ENCODE results near the gene CPLX4.
A peak's percentile ranks its signal among the peaks of the same experiment; 100 is the strongest.

CPLX4 gene

DNA sequence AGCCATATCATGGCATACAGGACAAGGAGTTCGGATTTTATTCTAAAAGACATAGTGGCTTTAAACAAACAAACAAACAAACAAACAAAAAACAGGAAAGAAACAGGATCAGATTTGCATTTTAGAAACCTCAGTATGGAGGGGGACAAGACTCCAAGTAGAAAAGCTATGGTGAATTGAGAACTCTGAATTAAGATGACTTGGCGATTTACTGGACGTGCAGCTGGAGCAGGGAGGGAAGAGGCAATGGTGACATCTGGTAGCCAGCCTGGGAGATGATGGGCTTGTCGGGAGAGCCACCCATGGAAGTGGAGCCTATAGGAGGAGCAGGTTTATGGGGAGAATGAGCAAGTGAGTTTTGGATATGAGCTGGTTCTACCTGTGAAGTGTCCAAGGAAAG, 13.2 kb downstream of the CPLX4 start:
- no peak for DNase-seq

DNA sequence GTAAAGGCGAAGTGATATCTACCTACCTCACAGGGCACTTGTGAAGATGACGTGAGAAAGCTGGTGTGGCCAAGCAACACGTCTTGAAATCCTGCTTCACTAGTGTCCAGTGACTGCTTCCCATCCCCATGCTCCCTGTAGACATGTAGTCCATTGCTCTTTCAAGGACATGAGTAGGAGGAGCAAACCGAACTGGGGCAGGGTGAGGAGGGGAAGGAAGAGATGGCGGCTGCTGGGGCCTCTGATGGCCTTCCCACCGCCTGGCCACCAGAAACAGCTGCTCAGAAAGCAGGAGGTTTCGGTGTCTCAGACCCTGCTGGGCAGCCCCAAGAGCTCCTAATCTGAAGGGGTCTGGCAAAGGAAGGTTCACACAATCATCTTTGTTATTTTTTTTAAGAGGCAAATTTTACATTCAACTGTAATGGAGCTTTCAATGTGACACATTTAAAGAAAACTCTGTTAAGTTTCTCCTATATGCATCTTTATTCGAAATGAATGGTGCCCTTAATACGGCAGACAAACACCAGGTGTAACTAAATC, 14.7 kb downstream of the CPLX4 start:
- no peak for DNase-seq

DNA sequence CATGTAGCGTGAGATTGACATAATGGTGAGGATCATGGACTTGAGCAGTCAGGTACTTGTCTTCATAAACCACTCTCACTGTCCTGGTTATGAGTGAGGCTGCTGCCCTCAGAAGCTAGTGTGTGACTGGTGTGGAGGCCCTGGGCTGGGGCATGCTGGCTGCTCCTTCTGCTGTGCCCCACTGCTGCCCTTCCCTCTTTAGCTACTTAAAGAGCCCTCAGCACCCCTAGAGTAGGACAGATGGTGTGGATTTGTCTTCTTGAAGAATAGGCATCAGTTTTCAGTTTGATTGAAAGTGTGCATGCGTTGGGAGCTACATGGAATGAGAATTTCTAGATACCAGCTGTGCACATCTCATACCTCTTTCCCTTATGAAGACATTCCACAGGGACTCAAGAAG, 15.4 kb downstream of the CPLX4 start:
- DNase-seq = no peak

DNA sequence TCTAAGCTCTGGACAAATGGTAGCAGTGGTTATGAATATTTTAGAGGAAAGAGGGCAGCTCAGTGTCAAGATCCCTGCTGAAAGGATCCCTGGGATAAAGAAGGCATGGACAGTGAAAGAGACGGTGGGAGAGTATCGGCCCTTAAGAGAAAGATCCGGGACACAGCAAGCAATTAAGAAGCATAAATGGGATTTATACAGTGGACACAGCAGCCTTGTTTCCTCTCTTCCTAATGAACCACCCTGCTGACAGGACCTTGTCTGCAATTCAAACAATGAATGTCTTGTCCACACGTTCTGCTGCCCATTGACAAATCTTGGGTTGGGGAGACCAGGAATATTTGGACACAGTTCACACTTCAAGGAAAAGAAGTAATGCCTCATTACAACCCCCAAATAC, 16.5 kb downstream of the CPLX4 start:
- DNase-seq = no peak

DNA sequence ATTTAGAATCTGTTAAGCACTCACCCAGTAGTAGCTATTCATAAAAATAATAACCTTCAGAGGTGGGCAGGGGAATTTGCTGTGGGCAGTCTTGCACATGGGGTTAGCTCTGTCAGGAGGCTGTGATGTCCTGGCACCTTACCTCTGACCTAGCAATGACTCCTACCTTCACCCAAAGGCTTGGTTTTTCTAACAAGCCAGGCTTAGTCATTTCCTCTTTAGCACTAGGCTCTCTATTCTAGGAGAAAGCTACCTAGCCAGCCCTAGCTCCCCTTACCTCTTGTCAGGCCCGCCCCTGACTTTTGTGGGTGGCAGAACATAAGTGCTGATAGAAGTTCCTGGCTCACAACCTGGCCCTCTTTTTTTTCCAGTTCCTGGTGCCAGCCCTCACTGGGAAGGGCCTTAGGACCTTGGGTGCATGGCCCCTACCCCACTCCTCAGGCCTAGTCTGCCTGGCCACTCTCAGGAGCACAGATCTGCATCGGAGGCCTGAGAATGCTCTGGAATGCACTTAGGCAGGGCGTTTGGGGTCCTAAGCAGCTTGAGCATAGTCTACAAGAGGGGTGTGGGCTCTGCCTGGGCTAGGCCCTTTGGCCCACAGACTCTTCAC, 17.7 kb downstream of the CPLX4 start:
- no peak for DNase-seq

DNA sequence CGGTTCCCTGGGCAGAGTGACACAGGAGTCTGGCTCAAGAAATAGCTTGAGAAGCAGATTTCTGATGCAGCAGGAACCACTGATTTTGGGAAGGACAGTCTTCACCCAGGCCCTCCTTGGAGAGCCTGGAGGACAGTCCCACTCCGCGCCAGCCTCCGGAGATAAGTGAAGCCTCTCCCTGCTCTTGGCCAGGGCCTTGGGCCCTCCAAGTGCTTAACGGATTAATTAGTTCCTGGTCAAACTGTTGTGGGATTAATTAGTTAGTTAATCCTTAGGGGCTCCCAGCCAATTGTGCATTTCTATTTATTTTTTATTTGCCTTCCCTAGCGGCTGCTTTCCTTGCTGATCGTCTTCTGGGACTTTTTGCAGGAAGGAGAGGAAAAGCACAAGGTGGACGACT, 19.6 kb downstream of the CPLX4 start:
- DNase-seq = no peak

DNA sequence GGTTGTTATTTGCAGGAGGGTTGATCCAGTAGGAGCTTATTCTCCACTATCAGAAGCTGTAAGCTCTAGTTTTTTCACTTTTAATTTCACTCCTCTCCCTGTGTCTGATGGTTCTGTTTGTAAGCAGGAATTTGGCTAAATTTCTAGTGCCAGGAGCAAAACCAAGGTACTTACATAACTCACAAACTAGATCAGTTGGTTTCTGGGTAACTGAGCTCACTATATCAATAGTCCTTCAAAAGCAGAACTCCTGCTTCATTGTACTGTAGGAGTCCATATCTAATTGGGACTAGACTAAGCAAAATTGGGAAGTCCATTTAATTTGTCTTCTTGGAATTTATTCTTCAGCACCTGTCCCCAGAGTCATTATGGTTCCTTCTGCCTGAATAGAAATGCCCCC, 25.1 kb downstream of the CPLX4 start:
- no peak for DNase-seq

DNA sequence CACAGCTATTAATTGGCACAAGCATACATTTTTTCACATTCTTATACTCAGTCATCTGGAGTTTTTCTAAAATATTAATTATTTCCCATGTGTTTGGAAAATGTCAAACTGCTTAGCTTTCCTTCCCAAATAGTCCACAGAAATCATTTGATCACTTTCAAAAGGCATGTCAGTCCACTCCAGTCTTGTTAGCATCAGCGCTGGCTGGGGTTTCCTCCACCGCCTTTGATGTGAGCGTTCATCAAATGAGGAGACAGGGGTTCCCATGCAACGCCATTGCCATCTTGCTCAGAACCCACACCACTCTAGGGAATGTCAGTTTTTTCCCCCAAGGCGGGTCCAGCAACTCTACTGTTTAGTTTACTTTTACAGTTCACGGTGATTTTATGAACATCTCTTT, 32.1 kb downstream of the CPLX4 start:
- no peak for DNase-seq

DNA sequence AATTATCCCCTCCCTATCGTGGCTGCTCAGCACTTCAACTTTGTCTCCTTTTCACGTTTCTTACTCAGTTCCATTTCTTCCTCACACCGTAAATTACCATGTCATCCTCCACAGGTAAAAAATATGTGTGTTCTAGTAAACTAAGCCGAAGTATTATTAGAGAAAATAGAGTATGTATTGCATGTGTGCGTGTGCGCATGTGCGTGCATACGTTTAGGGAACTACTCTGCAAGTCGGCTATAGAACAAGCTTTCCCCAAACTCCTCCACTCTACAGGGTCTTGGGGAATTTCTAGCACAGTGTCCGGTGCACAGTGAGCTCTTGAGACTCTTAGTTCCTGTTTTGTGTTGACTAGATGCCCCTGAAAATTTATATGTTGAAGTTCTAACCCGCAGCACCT, 36.1 kb downstream of the CPLX4 start:
- DNase-seq = no peak

DNA sequence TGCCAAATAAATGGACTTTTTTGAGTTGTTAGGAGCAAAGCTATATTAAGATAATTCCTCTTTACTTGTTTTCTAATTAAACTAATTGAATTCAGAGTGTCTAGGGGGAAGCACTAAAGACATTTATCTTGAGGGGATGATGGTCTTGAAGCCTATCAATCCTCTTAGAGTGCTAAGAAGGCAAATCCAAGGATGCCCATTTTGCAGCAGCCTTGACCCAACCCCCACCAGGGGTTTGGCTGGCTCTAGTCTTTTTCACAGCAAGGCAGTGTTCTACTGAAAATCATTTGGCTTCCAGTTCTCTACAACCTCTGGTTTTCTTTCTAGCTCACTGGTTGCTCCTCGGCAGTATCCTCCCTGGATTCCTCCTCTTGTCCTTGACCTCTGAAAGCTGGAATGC, 38.7 kb downstream of the CPLX4 start:
- no peak for DNase-seq

DNA sequence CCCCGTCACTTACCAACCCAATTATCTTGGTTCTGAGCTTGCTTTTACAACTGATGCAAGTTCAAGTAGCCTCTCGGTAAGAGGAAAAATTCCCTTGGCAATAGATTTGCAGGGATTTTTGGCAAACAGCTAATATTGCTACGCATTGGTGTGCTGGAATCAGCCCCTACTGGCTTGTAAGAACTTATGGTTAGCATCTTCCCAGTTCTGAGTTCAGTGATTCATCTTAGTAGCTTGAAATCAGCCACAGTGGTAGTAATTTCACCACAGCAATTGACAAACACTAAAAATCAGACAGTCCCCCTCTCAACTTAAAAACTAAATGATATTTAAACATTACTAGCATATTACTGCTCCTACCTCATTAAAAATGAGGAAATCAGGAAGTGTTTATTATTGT, 39.3 kb downstream of the CPLX4 start:
- DNase-seq = no peak

DNA sequence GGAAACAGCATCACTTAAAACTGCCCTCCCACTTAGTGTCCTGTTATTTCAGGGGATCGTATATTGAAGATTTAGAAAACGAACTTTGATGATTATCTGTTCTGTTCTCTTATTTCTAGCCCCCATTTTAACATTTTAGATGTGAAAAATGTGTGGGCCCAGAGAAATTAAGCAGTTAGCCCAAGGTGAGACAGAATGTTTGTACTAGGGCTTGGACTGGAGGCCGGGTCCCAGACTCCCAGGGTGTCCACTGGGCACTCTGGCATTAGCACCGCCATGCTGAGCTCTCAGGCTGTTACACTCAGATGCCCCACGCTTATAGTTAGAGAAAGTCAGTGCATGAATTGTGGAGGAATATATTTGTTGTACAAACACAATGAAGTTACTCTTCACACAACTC, 39.7 kb downstream of the CPLX4 start:
- DNase-seq = no peak

DNA sequence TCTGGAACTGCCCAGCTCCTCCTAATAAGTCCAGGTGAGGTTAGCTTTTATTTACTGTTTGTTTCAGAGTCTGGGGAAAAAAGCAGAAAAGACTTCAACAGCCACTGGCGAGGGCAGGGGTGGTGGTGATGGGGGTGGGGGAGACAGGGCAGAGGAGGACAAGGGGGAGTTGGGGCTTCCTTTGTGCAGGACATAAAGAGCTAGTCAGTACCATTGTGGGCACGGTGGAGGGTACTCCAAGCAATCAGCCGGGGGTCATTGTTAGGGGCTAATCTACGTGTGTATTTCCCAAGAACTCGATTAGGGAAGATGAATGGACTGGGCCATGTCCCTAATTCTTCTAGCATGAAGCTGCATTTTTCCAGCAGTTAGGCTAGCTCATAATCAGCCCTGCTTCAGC, 42.4 kb downstream of the CPLX4 start:
- DNase-seq = no peak

DNA sequence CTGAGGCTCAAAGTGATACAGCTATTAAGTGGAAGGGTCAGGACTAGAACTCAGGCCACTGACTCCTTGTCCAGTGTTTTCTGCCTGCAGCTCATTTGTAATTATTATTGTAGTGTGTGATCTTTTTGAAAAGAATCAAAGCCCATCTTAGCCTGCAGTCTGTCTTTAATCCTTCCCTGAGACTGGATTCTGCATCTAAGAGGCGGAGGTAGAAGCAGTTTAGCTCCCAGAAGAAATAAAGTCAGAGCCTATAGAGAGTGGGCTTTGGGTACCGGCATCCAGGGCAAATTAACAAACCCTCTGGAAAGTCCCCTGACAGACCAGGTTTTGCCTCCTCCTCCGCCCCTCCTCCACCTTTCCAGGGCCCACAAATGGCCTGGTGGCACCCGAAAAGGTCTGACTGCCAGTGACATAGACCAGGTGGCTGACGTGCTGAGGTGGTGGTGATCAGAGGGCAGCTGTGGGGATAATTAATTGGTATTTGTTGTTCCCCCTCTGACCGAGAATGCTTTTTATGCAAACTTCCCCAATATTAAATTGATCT, 43.0 kb downstream of the CPLX4 start:
- no peak for DNase-seq

DNA sequence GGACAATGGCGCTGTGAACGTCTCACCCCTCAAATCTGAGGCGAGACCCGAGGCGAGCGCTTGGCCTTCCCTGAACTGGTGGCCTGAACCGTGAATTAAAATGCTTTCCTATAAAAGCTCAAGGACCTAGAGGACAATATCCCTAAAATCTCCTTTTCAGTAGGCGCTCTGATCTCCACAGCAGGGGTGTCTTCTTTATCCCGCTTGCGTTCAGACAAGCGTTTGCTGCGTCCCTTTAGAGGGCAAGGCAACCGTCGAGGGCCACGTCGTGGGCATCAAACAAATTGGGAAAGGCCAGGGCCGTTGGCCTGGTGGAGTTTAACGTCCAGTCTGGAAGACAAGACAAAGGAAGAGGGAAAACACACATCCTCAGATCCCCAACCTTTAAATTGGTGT, 43.9 kb downstream of the CPLX4 start:
- no peak for DNase-seq

DNA sequence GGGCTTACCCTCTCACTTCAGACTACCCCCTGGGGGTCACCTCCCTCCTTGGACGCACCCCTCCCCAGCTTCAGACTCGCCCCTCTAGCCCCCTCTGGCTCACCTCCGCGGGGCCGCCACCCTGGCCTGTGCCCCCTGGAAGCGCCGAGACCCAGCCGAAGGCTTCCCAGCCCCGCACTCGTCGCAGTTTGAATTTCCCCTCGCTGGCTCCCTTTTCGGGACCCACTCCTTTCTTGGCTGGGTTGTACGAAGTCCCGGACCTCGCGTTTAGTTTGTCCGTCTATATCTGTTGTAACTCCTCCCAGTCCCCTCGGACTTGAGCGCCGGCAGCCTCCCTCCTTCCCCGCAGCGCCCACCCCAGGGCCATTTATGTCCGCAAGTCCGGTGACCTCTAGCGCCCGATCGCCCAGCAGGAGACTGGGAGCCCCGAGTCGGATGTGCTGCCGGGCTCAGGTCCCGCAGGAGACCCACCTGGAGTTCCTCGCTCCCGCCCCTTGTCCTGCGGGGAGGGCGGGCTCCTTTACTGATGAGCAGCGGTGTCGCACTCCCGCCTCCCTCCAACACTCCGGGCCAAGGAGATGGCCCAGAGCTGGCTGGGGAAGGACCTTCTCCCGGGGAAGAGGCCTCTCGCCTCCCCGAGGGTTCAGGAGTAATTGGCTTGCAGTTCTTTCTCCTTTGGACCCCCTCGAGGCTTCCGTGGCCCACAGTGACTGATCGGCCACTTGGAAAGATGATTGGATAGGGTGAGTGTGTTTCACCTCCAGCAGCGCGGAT, 44.5 kb downstream of the CPLX4 start:
- no peak for DNase-seq

DNA sequence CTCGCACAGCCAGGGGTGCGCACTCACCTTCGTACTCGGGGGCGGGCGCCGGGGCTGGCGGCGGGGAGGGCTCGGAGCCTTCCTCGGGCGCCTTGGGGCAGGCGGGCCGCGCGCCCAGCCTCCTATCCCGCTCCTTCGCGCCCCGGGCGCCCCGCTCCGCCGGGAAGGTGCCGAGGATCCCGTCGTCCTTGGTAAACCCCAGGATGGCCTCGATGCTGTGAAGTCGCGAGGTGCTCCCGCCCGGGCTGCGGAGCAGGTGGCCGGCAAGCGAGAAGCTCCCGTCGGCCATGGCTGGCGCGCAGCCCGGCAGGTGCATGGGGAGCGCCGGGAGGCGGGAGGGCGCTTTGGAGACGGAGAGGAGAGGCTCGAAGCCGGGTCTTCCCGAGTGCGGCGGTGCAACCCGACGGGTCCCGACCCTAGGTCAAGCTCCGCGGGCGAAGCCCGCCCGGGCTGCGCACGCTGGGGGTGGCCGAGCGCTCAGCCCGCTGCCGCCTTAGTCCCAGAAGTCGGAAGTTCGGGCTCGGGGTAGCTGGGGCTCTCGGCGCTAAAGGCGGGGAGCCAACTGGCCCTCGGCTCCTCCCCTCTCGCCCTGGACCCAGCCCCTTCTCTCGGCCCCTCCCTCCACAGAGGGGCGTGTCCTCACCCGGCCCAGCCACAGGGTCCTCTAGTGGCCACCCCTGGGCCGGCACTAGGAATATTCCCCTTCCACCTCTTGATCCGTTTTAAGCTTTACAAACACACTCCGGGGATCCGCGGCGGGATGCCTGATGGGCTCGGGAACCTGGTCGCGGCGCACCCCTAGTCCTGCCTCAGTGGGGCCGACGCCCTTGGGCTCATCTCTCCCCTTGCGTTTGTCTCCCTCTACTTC, 45.3 kb downstream of the CPLX4 start, which contains the start of gene RAX:
TSS of gene RAX (minus strand) at position 564 of the 868 bp plus-strand sequence. CDS start at position 316, 248 bp downstream.
- DNase-seq = peak; percentile 29

DNA sequence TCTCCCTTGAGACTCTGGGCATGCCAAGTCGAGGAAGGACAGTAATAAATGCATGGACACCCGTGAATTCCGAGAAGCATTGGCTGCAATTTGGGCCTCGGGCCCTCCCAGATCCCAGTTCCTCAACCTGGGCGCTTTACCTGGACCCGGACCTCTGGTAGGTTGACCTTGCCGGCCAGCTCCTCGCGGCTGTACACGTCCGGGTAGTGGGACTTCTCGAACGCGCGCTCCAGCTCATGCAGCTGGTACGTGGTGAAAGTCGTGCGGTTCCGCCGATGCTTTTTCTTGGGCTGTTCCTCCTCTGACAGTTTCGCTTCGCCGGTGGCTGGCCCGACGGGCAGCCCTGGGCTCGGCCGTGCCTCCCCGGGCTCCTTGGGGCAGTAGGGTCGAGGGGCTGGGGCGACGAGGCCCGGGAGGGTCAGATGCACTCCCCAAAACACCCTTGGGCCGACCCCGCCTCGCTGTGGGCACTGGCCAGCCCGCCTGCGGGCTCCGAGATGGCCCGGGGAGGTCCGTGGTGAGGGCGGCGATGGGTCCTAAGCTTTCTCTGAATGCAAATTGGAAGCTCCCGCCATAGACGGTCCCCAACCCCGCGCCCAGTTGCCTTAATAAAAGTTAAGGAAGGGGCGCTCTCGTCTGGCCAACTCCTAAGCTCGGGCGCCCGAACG, 46.1 kb downstream of the CPLX4 start:
- no peak for DNase-seq

DNA sequence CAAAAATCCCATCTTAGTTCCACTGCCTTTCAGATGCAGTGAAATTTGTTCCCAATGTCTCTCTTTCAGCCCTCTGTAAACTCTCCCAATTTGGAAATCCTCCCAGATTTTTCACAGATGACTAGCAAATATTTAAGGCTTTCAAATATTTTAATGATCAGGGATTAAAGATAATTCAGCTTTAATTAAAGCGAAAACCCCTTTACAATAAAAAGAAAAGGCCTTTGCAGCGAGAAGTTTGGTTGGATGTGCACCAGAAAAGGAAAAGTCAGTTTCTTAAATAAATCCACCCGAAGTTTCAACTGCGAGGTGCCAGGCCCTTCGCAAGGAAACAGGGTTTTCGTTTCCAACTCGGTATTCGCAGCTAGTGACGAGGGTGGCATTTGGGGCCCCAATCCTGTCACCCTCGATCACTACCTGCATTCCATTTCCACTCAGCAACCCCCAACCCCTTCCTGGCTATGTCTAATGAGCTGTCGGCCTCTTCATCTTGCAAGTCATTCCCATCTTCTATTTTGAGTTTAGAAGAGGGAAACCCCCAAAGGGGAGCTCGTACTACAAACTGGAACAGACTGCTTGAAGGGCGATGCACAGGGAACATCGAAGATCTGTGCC, 46.7 kb downstream of the CPLX4 start:
- no peak for DNase-seq

DNA sequence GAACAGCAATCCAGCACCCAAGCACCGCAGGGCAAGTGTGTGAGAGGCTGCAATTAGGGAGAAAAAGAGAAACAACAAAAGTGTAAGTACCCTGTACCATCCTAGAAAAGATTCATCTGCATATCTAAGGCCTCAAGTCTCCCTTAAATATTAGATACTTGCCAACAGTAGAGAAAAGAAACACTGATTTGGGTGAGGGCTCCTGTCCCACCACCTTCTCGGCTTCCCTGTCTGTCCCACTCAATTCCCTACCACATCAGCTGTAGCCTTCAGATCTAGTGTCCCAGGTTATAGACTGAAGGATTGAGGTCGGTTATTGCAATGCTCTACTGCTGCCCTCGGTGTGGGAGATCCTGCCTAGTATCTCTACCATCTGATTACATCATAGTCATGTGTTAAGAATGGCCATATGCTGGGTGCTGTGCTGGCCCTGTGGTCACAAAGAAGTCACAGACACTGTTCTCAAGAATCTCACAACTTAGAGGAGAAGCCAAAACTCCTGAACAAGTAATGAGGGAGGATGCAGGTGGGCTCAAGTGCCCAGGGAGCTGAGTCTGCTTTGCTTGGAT, 47.7 kb downstream of the CPLX4 start:
- DNase-seq = no peak

DNA sequence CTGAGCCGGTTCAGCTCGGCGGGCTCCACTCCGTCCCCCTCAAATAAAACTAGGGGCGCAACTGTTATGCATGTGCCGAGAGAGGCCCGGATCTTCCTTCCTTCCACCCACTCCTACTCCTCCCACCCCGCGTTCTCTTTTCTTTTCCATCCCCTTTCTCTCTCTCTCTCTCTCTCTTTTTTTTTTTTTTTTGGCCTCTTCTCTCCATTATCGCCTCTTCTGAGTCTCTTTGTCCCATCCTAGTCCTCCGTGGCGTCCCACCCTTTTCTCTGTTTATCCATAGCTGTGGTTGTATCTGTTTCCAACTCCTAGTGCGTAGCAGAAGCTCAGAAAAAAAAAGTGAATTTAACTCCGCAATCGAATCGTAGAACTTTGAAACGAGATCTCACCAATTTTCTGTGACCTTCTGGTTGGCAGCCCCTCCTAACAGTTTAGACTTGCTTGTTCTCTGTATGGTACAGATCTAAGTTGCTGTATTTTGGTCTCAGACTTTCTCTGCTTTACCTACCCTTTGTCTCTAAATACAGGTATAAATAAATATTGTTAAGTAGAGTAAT, 48.8 kb downstream of the CPLX4 start:
- DNase-seq = no peak
